Left ventricle myocardium inferior (tissue), 1 donor: ENCODE data around the gene RIMKLB. TPM values are rescaled to one million over a fixed set of nuclear protein-coding genes. Genes with fewer than 3 reads are reported as not detected.
A peak's percentile ranks its signal among the peaks of the same experiment; 100 is the strongest.

Experiments used
- DNase-seq: peaks from one replicate; pipeline ENCODE4 v3.0.0-alpha.2; 2020
- H3K27ac ChIP-seq: fragments of 200-600 bp; replicated peaks from 2 replicates; pipeline ENCODE4 v1.8.0; 2021
- H3K27me3 ChIP-seq: fragments of 200-600 bp; 2 replicates; pipeline ENCODE4 v1.8.0; 2021; ENCODE audit warnings: low read depth
- H3K36me3 ChIP-seq: fragments of 200-600 bp; 2 replicates; pipeline ENCODE4 v1.8.0; 2021
- H3K4me1 ChIP-seq: fragments of 200-600 bp; 2 replicates; pipeline ENCODE4 v1.8.0; 2021
- H3K4me3 ChIP-seq: fragments of 200-600 bp; 2 replicates; pipeline ENCODE4 v1.8.0; 2021; ENCODE audit warnings: mild to moderate bottlenecking, moderate library complexity
- H3K9me3 ChIP-seq: fragments of 200-600 bp; replicated peaks from 2 replicates; pipeline ENCODE4 v1.8.0; 2021
- CTCF ChIP-seq: fragments of 200-600 bp; IDR thresholded peaks from 2 replicates; pipeline ENCODE4 v1.8.0; 2021; ENCODE audit warnings: antibody characterized with exemption, mild to moderate bottlenecking, borderline replicate concordance
- intact Hi-C: fragments of 100-400 bp; cut with micrococcal nuclease; formaldehyde crosslinking; loops from one replicate; pipeline ENCODE4 v1.11.0; 2022
- total RNA-seq: library from RNA; stranded (reverse); fragmentation: NEBNext Ultra II Directional; extraction: Animal tissue kit (Norgen Biotek cat#: 25700); gene quantifications from one replicate; pipeline ENCODE4 v1.2.1, GENCODE V29; 2021
- donor health status: DM: no; HTN: yes; CAD: no; lungs with severe emphysema.

Gene RIMKLB
- total RNA-seq, 1 donor from 2014 or later = 14.0 TPM

GRCh38 chr12:8680533-8680932 lies 17.3 kb upstream of the RIMKLB start:
- DNase-seq = no peak
- Histone ChIP-seq H3K27ac (peak overlapping the region; percentile 81), H3K27me3 (no peaks in the 10 kb centered on the region), H3K36me3 (no peaks in the 10 kb centered on the region), H3K4me3 (no peak overlapping the region), H3K9me3 (peaks cover 5% of the 10 kb centered on the region), H3K4me1 (peaks cover 15% of the 10 kb centered on the region)
- intact Hi-C loops = loop anchor here (10.0 kb wide), 1 partner anchor 364 kb away; no protein-coding TSS in a partner anchor
- peak; percentile 23 for TF ChIP-seq CTCF

DNA sequence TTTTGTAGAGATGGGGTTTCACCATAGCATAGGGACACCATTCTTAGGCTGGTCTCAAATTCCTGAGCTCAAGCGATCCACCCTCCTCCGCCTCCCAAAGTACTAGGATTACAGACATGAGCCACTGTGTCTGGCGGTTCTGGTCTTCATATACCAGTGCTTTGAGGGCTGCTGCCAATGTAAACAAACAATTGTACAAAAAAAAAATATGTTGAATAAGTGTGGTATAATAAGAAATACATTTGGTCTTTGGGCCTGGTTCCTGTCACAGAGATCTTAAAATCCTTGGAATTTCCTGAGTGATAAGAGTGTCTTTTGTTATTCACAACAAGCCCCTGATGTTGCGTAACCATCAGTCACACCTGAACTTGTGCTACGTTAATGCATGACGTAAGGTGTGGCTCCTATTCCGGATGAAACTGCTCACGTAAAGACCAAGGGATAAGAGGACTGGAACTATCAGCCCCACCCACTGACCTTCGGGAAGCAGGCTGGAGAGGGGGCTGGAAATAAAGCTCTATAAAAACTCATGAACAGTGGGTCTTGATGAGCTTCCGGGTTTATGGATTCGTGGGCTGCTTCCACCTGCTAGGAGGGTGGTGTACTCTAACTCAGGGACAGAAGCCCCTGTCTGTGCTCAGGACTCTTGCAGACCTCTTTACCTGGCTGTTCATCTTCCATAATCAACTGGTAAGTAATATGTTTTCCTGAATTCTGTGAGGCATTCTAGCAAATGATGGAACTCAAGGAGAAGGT lies 16.5 kb upstream of the RIMKLB start:
- no peak for DNase-seq
- peaks cover 15% of the 10 kb centered on the region for H3K4me1 ChIP-seq
- no peaks in the 10 kb centered on the region for H3K27me3 ChIP-seq
- peak overlapping the region; percentile 47 for H3K4me3 ChIP-seq
- H3K36me3 ChIP-seq = no peaks in the 10 kb centered on the region
- peak overlapping the region; percentile 81 for H3K27ac ChIP-seq
- no peak for TF ChIP-seq CTCF
- H3K9me3 ChIP-seq = peaks cover 5% of the 10 kb centered on the region
- intact Hi-C loops = loop anchor here (10.0 kb wide), 1 partner anchor 363 kb away; no protein-coding TSS in a partner anchor

- no peak for TF ChIP-seq CTCF
- intact Hi-C loops = loop anchor here (10.0 kb wide), 1 partner anchor 360 kb away; no protein-coding TSS in a partner anchor
- H3K27ac ChIP-seq = no peak overlapping the region
- DNase-seq = no peak
- no peaks in the 10 kb centered on the region for H3K27me3 ChIP-seq
- H3K4me1 ChIP-seq = peaks cover 30% of the 10 kb centered on the region
- no peak overlapping the region for H3K4me3 ChIP-seq
- H3K9me3 ChIP-seq = peaks cover 5% of the 10 kb centered on the region
- no peaks in the 10 kb centered on the region for H3K36me3 ChIP-seq
Measured at GRCh38 chr12:8685051-8685450, 12.7 kb upstream of the RIMKLB start.

- Histone ChIP-seq H3K27ac (peak overlapping the region; percentile 3), H3K4me1 (peaks cover 24% of the 10 kb centered on the region), H3K9me3 (peaks cover 5% of the 10 kb centered on the region), H3K4me3 (no peak overlapping the region), H3K36me3 (no peaks in the 10 kb centered on the region), H3K27me3 (no peaks in the 10 kb centered on the region)
- DNase-seq = no peak
- no peak for TF ChIP-seq CTCF
- intact Hi-C loops = loop anchor here (10.0 kb wide), 1 partner anchor 357 kb away; no protein-coding TSS in a partner anchor
Measured at GRCh38 chr12:8687846-8688601, 9.8 kb upstream of the RIMKLB start.

DNA sequence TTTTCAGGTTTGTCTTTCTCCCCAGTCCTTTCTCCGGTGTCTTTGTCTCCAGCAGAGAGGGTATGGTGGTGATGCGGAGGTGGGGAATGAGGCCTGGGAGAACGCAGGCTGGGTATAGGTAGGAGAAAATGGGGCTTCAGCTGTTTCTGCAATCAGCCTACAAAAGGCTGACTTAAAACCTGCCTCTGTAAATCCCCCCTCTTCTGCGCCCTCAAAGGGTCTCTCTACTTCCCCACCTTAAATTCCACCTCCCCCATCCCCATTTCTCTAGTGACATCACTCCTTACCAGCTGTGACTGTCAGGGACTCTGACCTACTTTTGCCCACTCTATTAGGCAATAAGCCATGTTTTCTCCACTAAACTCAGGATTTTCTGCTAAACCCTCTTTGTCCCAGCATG lies 8.1 kb upstream of the RIMKLB start:
- intact Hi-C loops = loop anchor here (10.0 kb wide), 1 partner anchor 355 kb away; no protein-coding TSS in a partner anchor
- H3K27ac ChIP-seq = no peak overlapping the region
- no peaks in the 10 kb centered on the region for H3K36me3 ChIP-seq
- no peaks in the 10 kb centered on the region for H3K27me3 ChIP-seq
- no peak overlapping the region for H3K4me3 ChIP-seq
- no peak for DNase-seq
- peaks cover 4% of the 10 kb centered on the region for H3K9me3 ChIP-seq
- H3K4me1 ChIP-seq = peaks cover 25% of the 10 kb centered on the region
- no peak for TF ChIP-seq CTCF
